DND-41 (cell line): Measurements from ENCODE around the gene SOX6.

ENCODE experiments used
- ATAC-seq: fragments of 200-7000 bp; cut with Tn5 transposase; 3 replicates; pipeline ENCODE4 v1.9.1; 2021; ENCODE audit warnings: low read depth; ENCODE audit not compliant: insufficient read depth
- DNase-seq: peaks from one replicate; pipeline ENCODE4 v3.0.0-alpha.2; 2020
- H2AFZ ChIP-seq: 2 replicates; pipeline ENCODE4 v1.6.0; 2012; ENCODE audit warnings: low read depth, low read length
- H3K27ac ChIP-seq: 2 replicates; pipeline ENCODE4 v1.5.1; 2012; ENCODE audit warnings: low read length, inconsistent platforms
- H3K27me3 ChIP-seq: fragments of 200-600 bp; sonication (generic); 2 replicates; pipeline ENCODE4 v1.6.0; 2012; ENCODE audit warnings: low read length, mild to moderate bottlenecking, inconsistent platforms; ENCODE audit not compliant: insufficient read depth, poor library complexity
- H3K36me3 ChIP-seq: 2 replicates; pipeline ENCODE4 v1.5.1; 2012; ENCODE audit warnings: low read length, inconsistent platforms; ENCODE audit not compliant: insufficient read depth
- H3K4me1 ChIP-seq: 2 replicates; pipeline ENCODE4 v1.5.1; 2012; ENCODE audit warnings: mild to moderate bottlenecking, low read length; ENCODE audit not compliant: insufficient read depth
- H3K4me2 ChIP-seq: 2 replicates; pipeline ENCODE4 v1.6.0; 2012; ENCODE audit warnings: mild to moderate bottlenecking, moderate library complexity, low read length, inconsistent platforms; ENCODE audit not compliant: insufficient read depth
- H3K4me3 ChIP-seq, 2 experiments: fragments of 200-600 bp in 1 of 2; shearing (Covaris generic) in 1 of 2; 2 replicates each; pipeline ENCODE4 v1.5.1; 2012 to 2016; ENCODE audit warnings: inconsistent platforms in 2 of 2, low read length in 2 of 2, mild to moderate bottlenecking in 2 of 2, low read depth in 1 of 2, moderate library complexity in 1 of 2
- H3K79me2 ChIP-seq: 2 replicates; pipeline ENCODE4 v1.6.0; 2012; ENCODE audit warnings: low read length, inconsistent platforms; ENCODE audit not compliant: insufficient read depth
- H3K9ac ChIP-seq: 2 replicates; pipeline ENCODE4 v1.6.0; 2012; ENCODE audit warnings: low read depth, mild to moderate bottlenecking, inconsistent platforms, low read length, moderate library complexity
- H3K9me3 ChIP-seq: 2 replicates; pipeline ENCODE4 v1.5.1; 2012; ENCODE audit warnings: low read length, moderate library complexity, mild to moderate bottlenecking, inconsistent platforms; ENCODE audit not compliant: insufficient read depth, severe bottlenecking
- H4K20me1 ChIP-seq: 2 replicates; pipeline ENCODE4 v1.6.0; 2012; ENCODE audit warnings: low read length; ENCODE audit not compliant: insufficient read depth
- CTCF ChIP-seq: IDR thresholded peaks from 2 replicates; pipeline ENCODE4 v1.5.1; 2012; ENCODE audit warnings: borderline replicate concordance, low read length, moderate library complexity, mild to moderate bottlenecking; ENCODE audit not compliant: poor library complexity, severe bottlenecking; ENCODE audit errors: extremely low read depth
- EZH2 ChIP-seq: IDR thresholded peaks from 3 replicates; pipeline ENCODE4 v1.6.1; 2012; ENCODE audit warnings: borderline replicate concordance, low read depth, mild to moderate bottlenecking, moderate library complexity, low read length, inconsistent platforms; ENCODE audit not compliant: severe bottlenecking

SOX6 gene

DNA sequence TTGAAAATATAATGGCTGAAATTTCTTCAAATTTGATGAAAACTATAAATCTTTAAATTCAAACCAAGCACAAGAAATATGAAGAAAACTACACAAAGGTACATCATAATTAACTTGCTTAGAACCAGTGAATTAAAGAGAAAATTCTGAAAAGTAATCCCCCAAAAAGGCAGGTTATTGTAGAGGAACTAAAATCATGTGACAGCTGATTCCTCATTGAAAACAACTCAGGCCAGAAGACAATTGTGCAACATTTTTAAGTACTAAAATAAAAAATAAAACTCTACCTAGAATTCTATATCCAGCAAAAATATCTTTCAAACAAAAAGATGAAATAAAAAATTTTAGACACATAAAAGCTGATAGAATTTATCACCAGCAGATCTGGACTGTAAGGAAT, 90.3 kb downstream of the SOX6 start:
- TF ChIP-seq CTCF (no peak), EZH2 (no peak)
- no peak overlapping the region for H3K4me3 ChIP-seq
- H3K27ac ChIP-seq: no peak overlapping the region
- H3K9me3 ChIP-seq: no peaks in the 10 kb centered on the region
- no peaks in the 10 kb centered on the region for H3K36me3 ChIP-seq
- ATAC-seq: no peak
- no peak overlapping the region for H2AFZ ChIP-seq
- no peak overlapping the region for H3K9ac ChIP-seq
- no peaks in the 10 kb centered on the region for H3K27me3 ChIP-seq
- H4K20me1 ChIP-seq: no peaks in the 10 kb centered on the region
- H3K4me2 ChIP-seq: no peak overlapping the region
- no peaks in the 10 kb centered on the region for H3K4me1 ChIP-seq
- H3K79me2 ChIP-seq: no peaks in the 10 kb centered on the region
- no peak for DNase-seq

- Histone ChIP-seq H3K27ac (no peak overlapping the region), H3K27me3 (no peaks in the 10 kb centered on the region), H2AFZ (no peak overlapping the region), H3K79me2 (no peaks in the 10 kb centered on the region), H3K4me2 (no peak overlapping the region), H3K4me1 (no peaks in the 10 kb centered on the region), H3K9me3 (no peaks in the 10 kb centered on the region), H3K36me3 (no peaks in the 10 kb centered on the region), H3K4me3 (no peak overlapping the region), H3K9ac (no peak overlapping the region), H4K20me1 (no peaks in the 10 kb centered on the region)
- ATAC-seq (no peak), DNase-seq (no peak)
- TF ChIP-seq EZH2: no peak
- no peak for TF ChIP-seq CTCF
Observed at GRCh38 chr11:16265022-16265421, 91.3 kb downstream of the SOX6 start.

DNA sequence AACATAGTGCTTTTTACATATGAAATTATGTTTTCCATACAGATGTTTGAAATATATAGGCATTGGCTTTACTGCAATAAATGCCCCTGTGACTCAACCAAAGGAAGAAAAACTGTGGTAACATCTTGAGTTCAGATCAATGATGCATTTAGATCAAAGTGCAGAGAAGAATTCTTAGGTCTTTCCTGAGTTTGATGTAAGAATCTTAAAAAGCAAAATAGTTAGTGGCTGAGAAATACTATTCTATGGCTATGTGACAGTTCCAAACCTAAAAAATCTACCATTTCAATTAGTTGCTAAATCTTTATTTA, 93.7 kb downstream of the SOX6 start:
- ATAC-seq (no peak), DNase-seq (no peak)
- Histone ChIP-seq H4K20me1 (no peaks in the 10 kb centered on the region), H3K27ac (no peak overlapping the region), H3K9ac (no peak overlapping the region), H3K4me3 (no peak overlapping the region), H3K79me2 (no peaks in the 10 kb centered on the region), H3K4me1 (no peaks in the 10 kb centered on the region), H3K27me3 (no peaks in the 10 kb centered on the region), H3K4me2 (no peak overlapping the region), H3K36me3 (no peaks in the 10 kb centered on the region), H3K9me3 (no peaks in the 10 kb centered on the region), H2AFZ (no peak overlapping the region)
- no peak for TF ChIP-seq CTCF
- no peak for TF ChIP-seq EZH2
